SIG-M5 treated with dmso at 0.1 percent for 504 hours (cell line): ENCODE measurements around the gene REEP1.
"Not testable (repeated sequence)": the region's sequence is repeated elsewhere in the genome, so short reads cannot be mapped to it uniquely, and the experiment has no call there.

Source experiments
- DNase-seq: peaks from one replicate; lab custom pipeline; 2025; ENCODE audit not compliant: unreplicated experiment; lab: John Stamatoyannopoulos, UW

The REEP1 gene

DNA sequence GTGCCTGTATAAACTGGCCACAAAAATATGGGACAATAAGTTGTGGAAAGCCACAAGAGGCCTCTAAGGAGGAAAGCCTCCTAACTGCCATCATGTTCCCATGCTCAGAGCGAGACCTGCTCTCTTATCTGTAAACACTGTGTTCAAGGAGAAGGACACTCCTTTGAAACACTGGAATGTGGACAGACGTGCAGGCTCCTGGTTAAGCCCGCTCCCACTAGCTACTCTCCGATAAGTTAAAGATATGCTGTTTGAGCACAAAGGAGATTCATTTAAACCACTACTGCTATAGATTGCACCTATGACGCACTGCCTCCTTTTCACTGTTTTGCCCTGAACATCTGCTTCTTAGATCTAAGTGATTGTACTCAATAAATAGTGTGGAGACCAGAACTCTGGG is 92.2 kb downstream of the REEP1 start:
- DNase-seq = not testable (repeated sequence)

DNA sequence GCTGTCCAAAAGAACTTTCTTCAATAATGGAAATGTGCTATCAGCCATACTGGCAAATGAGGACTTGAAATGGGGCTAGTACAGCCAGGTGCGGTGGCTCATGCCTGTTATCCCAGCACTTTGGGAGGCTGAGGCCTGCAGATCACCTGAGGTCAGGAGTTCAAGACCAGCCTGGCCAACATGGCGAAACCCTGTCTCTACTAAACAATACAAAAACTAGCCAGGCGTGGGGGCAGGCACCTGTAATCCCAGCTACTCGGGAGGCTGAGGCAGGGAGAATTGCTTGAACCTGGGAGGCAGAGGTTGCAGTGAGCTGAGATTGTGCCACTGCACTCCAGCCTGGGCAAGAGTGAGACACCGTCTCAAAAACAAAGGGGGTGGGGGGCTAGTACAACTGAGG is 92.6 kb downstream of the REEP1 start:
- not testable (repeated sequence) for DNase-seq

DNA sequence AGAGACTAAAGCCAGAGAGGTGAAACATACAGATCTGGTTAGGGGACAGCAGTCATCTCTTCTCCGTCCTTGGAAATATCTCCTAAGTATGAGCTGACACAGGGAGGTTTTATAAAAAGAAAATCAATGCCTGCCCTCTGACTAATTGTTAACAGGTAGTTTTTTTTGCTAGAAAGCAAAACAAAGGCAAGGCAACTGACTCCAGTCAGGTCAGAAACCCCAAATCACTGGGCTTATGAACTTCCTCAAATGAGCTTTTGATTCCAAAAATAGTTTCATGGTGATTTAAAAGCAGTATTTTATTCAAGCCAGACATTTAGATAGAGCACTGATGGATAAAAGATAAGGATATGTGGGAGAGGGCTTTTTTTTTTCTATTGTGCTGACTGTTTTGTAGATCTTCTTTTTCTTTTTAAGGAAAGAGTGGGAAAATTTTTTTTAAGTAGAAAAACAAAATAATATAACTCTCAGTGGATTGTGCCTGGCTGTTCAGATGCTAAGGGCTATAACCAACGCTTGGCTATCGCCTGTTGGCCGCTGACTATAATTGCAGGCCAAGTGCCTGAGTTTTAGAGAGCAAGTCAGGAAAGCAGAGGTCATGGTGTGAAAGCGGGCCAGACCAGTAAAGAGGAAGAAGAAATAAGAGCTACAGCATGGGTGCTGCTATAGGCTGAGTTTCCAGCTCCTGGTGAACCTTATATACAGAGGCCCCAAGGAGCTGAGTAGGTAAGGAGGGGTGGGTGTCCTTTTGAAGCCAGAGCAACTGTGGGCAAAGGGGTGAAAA is 93.3 kb downstream of the REEP1 start:
- DNase-seq = peak; percentile 11

DNA sequence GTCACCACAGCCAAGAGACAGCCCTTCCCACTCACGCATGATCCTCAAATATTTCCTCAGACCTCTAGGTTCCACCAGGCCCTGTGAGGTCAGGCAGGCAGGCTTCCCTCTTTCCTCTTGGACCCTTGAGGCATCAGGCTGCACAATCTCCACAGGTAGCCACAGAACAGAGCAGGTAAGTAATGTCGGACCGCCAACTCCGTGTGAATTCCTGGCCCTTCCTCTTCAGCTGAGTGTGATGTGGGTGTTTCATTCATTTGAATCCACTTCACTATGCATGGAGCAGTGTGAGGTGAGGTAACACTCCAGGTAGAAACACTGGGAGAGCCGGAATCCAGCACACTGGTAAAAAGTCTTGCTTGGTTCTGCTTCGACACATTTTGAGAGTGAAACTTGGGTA is 94.2 kb downstream of the REEP1 start:
- DNase-seq = no peak

DNA sequence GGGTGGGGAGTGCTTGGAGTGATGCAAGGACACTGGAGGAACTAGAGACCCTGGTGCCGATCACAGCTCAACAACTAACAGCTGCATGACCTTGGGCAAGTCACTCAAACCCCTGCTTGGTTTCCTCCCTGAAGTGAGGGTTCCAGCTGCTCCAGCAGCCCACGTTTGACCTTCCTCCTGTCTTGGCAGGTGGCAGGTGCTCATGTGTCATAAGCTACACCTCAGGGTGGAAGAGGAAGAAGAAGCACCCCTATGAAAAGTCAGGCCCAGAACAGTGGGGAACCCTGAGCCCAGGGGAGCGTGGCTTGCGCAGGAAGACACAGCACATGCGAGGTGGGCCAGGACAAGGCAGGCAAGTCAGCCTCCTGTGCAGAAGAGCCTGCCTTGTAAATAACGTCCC is 95.8 kb downstream of the REEP1 start:
- DNase-seq = peak; percentile 9

DNA sequence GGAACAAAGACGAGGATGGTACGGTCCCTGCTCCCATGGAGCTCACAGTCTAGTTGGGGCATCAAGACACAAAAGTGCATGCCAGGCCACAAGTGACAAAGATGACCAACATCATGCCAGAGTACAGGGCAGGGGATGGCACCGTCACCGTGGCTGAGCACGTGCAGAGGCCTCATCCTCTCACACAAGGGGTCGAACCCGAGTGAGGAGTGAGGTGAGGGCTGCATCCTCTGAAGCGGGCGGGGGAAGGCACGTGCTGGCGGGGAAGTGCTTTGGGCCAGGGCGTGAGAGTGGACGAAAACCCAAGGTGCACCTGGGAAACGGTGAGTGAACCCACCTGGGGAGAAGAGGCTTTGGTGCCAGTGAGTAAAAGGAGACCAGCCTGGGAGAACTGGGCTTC is 97.2 kb downstream of the REEP1 start:
- no peak for DNase-seq

DNA sequence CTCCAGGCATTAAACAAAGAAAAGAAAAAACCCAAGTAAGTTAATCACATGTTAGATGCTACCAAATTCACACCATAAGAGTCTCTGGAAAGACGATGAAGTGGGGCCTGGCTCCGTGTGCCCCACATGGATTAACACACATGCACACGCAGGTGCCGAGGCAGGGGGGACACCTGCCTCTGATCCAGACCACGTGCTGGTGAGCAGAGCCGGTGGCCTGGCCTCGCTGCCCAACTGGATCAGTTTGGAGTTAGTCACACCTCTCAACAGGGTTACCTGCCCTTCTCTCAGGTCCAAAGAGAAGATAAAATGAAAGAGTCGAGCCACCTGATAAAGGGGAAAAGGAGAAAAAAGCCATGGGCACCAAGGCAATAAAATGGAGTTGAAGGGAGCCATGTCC is 97.7 kb downstream of the REEP1 start:
- DNase-seq = no peak

DNA sequence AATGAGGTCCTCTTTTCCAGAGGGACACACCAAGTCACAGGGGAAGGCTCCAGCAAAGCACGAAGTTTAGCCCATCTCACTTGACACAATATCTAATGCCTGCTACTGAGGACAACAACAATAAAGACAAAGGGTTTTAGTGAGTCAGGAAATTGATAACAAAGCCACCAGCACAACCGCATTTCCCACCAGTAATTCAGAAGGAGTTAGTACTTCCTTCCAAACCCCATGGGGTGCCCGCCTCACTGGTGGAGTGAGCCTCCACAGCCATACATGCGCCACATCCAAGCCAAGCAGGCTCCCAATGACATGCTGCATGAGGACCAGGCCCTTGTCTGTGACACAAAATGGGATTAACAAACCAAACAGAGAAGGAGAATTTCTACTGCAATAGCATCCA is 98.1 kb downstream of the REEP1 start:
- DNase-seq = no peak

DNA sequence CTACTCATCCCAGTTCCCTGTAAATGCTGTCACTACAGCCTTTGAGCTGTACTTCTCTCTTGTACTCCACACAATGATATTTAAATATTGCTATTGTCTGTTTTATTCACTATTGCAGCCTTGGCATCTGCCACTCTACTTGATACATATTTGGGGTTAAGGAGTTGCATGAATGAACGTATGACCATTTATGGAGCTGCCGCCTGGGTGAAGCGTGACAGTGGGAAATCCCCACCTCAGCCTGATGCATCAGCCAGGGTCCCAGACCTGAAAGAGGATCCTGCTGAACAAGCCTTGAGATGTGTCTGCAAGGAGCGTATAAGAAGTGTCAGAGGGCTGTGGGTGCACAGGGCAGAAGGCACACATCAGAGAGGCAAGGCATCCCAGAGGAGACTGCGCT is 99.1 kb downstream of the REEP1 start:
- no peak for DNase-seq

DNA sequence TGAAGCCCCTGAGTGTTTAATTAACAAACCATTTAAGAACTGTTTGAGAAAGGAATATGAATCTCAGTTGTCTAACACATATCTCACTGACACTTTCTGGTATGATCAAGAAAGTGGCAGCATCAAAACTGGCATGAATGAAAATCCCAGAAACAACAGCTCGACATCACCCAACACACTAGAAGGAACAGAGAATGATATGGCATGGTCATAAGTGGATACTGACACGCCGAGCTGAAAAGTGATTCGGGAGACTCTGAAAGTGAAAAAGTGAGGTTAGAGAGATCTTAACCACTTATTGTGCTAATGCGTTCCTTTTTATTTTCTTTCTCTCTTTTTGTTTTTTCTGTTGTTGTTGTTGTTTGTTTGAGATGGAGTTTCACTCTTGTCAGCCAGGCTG is 100.3 kb downstream of the REEP1 start:
- no peak for DNase-seq

DNA sequence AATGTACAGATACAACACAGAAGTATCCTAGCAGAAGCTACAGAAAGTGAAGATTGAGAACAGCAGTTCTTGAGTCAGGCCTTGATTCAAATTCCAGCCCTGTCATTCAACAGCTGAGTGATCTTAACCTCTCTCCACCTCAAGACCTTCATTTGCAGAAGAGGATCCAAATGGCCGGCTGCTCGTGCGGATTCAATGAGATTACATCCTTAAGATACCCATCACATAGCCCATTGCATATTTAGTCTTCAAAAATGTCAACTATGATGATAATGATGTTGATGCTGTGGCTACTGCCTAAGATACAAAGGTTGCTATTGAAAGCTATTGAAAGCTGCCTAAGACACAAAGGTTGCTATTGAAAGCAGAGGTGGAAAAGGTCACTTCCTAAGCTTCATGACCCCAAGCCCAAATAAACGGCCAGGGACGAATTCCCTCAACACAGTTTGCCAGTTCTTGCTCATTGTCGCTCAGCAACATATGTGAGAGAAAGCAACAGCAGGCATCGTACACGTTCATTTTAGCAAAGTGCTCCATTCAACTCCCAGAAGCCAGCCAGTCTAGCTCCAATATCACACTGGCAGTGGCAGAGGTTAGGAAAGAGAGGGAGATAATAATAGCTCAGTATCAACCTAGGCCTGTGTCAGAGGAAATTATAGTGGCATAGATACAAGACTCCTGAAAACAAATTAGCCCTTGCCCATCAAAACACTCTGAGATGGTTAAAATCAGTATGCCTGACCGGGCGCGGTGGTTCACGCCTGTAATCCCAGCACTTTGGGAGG is 102.0 kb downstream of the REEP1 start:
- no peak for DNase-seq

DNA sequence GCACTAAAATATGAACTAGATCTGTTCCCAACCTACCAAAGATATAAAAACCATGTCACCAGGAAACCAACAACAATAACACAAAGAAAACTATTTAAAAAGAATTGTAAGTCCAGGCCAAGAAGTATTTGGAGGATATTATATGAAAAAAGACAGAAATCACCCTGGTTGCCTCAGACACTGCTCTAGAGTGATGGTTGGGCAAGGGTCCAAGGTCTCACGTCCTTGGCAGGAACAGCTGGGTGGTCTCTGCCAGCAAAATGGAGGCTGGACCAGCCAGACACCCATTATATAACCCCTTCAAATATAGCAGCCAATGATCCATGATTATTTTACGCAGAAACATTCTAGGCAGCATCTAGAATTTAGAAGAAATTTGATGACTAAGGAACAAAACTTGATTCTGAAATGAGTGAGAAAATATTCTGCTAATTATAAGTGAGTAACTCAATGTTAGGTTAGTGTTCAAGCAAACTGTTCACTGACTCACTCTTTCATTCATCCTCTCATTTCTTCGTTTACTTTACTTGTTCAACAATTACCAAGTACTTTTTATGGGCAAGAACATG is 102.8 kb downstream of the REEP1 start:
- no peak for DNase-seq

DNA sequence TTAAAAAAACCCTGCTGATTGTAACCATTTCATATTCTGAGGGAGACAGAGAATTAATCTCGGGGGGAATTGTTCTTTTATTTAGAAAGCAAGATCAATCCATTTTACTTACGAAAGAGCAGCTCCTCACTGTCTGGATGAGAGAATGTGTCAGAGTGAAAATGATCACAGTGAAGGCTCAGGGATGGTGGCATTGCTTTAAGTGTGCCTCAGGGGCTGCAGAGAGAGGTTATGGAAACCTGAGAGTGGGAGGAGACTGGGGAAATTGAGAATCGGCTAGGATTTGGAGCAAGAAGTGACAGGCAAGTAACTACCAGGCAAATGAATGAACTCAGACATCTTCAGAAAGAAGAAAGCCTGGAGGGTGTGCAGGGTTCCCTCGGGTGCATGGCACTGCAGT is 104.0 kb downstream of the REEP1 start:
- no peak for DNase-seq

DNA sequence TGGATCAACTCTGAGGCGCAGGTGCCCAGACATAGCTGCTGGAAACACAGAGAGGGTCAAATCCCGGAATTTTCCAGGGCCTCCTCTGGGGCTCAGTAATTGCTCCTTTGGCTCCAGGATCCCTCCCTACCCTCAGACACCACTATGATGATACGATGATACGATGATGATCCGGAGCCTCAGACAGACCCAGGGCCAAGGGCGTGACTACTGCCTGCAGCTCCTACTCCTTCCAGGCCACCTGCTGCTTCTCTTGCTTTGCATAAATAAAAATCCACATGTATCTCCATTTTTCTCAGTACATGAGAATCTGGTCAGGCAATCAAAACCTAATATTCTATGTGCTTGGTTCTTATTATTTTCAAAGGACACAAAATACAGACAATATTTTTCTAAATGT is 104.5 kb downstream of the REEP1 start:
- DNase-seq = no peak

DNA sequence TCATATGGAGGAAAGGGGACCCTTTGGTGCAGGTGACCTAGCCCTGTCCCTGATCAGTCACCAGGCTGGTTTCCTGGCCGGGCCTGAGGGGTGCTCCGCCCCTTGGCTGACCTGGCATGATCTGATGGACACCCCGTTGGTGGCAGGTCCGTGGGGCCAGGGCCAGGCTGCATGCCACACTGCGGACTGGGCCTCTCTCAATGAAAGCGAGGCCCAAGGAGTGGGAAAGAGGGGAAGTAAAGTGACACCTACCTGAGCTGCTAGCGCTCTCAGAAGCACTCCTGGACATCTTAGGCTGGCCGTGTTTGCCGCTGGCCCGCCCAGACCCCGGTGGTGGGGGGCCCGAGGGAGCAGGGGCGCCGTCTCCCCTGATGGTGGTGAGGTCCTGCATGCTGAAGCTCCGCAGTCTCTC is 105.0 kb downstream of the REEP1 start:
- no peak for DNase-seq

DNA sequence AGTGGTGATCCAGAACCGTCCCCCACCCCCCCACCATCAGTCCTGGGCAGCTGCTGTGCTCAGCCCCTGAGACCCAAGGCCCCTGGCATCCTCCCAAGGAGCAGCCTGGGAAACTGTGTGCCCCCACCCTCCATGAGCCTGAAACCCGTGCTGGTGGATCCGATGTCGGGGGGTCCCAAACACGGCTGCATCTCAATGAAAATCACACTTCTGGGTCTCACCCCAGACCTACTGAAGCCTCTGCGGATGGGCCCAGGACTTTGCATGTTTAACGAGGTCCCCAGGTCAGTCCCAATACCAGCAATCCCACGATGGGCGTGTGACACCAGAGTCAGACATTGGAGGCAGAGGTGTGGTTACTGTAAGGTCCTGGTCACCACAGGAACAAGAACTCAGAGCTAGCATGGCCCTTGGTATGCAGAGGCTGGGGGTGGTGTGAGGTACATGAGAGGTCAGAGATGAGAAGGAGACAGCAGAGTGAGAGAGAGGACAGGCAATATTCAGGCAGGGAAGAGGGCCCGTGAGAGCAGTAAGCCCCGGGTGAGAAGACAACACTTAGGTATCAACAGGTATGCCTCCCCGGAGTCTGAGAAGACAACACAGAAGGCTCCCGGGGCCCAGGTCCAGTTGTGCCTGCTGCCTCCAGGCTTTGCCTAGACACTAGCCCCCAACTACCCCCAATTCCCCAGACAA is 105.6 kb downstream of the REEP1 start:
- no peak for DNase-seq

DNA sequence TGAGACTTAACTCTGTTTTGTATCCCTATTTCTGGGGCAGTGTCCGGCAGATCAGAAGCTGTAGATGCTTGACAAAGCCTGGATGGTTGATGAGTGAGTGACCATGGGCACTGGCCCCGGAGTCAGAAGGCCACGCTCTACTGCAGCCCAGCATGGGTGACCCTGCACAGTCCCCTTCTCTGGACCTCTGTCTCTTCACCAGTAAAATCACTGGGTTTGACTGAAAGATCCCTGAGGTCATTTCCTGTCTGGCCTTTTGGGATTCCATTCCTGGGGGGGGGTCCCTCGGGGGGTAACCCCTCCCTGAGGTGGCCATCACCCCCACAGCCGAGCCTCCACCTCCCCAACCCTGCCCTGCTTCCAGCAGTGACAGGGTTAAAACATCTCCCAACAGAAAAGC is 106.5 kb downstream of the REEP1 start:
- DNase-seq = no peak

DNA sequence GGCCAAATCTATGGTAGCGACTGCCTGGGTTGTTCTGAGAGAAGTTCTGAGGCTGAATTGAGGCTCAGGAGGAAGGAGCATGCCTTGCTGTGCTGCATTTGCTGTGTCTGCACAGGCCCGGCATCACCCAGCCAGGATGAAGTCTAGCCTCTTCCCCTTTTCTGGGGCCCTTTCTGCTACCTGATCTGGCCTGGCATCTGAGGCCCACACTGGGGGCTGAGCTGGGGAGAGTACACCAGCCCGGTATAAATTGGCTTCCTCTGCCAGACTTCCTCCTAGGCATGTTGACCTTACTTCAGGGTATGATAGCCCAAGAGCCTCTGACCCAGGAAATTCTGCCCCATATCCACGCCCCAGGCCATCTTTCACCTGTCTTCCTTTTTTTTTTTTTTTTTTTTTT is 108.2 kb downstream of the REEP1 start:
- DNase-seq = peak; percentile 57

DNA sequence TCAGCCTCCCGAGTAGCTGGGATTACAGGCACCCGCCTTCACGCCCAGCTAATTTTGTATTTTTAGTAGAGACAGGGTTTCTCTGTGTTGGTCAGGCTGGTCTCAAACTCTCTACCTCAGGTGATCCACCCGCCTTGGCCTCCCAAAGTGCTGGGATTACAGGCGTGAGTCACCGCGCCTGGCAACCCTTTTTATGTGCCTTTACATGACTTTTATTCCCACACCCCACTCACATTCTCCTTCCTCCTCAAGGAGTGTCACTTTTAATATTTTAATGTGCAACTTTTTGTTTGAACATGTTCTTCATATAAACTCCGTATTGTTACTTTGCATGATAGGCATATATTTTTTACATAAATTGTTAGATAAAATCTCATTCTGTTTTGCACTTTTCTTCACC is 108.9 kb downstream of the REEP1 start:
- DNase-seq = not testable (repeated sequence)

DNA sequence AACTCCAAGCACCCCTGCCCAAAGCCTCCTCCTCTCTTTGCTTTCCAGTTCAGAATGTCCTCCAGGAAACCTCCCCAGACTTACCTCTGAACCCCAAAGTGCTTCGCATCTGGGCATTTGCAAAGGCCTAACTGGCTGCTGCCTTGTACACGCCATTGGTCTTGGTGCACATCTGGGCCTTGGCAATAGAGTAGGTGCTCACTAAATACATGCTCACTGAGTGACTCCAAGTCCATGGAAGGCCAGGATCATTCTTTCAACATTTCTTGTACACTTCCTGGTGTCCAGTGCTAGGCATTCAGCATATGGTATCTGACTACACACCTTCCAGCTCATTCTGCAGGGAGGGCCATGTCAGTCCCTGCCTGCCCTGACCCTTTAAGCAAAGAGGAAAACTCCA is 109.7 kb downstream of the REEP1 start:
- DNase-seq = no peak

DNA sequence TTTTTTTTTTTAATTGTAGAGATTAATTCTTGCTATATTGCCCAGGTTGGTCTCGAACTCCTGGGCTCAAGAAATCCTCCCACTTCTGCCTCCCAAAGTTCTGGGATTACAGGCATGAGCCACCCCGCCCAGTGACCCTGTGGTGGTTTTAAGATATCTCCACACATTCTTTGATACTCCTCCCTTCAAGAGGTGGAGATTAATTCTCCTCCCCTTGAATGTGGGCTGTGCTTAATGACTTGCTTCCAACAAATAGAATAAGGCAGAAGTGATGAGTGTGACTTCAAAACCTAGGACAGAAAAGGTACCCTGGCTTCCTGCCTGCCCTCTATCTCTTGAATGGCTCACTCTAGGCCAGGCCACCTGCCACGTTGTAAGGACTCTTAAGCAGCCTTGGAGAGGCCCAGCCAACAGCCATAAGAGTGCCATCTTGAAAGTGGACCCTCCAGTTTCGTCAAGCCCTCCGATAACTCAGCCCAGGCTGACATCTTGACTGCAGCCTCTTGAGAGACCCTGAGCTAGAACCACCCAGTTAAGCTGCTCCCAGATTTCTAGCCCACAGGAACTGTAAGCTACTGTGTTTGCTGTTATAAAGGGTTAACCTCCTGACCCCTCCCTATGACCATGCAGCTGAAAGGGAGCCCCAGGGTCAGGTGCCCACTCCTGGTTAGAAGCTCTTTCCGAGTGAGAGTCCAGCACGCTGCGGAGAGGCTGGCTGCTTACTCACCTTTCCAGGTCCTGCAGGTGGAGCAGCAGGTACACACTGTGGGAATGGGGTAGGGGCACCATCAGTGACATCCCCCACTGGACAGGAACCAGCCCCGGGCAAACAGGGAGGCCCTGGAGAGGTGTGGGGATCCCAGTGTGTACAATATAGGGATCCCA is 110.5 kb downstream of the REEP1 start:
- DNase-seq = no peak
